ENCODE measurements around the gene DLL4. TPM values are rescaled to one million over a fixed set of nuclear protein-coding genes. Genes with fewer than 3 reads are reported as not detected.

The DLL4 gene
- total RNA-seq, 1 donor from 2014 or later = 6.5 TPM

DNA sequence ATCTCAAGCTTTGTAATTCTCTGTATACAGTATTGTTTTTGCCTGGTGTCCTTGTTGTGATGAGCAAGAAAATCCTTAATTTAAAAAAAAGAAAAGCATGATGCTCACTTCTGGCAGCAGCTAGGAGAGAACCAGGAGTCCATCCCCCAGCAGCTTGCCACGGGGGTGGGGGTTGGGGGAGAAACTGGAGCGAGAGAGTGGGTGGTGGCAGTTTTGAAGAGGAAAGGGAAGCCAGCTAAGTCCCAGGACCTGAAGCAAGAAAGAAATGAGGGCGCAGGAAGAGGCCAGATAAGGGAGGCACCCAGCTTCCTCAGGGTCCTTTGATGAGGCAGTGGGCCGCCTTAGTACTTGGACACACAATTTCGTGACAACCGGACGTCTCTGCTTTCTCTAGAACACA, 47.7 kb downstream of the DLL4 start:
- peaks cover 24% of the 10 kb centered on the region for H3K36me3 Mint-ChIP-seq (ENCODE audit: insufficient read depth)
- H3K4me1 Mint-ChIP-seq (ENCODE audit: low read depth) = peaks cover 1% of the 10 kb centered on the region
- DNase-seq (ENCODE audit: low spot score, unreplicated experiment) = no peak
- no peak overlapping the region for H3K27ac Mint-ChIP-seq
- H3K9me3 Mint-ChIP-seq (ENCODE audit: low read depth) = no peaks in the 10 kb centered on the region
- no peak overlapping the region for H3K4me3 Mint-ChIP-seq (ENCODE audit: low read depth)
- TF ChIP-seq CTCF (IDR thresholded peaks at IDR 0.05; ENCODE audit: unreplicated experiment) = no peak
- H3K27me3 Mint-ChIP-seq = no peaks in the 10 kb centered on the region

GRCh38 chr15:40978141-40978540, 49.0 kb downstream of the DLL4 start:
- Mint-ChIP-seq H3K27ac (no peak overlapping the region), H3K4me1 (ENCODE audit: low read depth) (peaks cover 1% of the 10 kb centered on the region), H3K4me3 (ENCODE audit: low read depth) (no peak overlapping the region), H3K9me3 (ENCODE audit: low read depth) (no peaks in the 10 kb centered on the region), H3K27me3 (no peaks in the 10 kb centered on the region), H3K36me3 (ENCODE audit: insufficient read depth) (peaks cover 31% of the 10 kb centered on the region)
- TF ChIP-seq CTCF (IDR thresholded peaks at IDR 0.05; ENCODE audit: unreplicated experiment) = no peak
- DNase-seq (ENCODE audit: low spot score, unreplicated experiment) = no peak

- no peak overlapping the region for H3K4me3 Mint-ChIP-seq (ENCODE audit: low read depth)
- peaks cover 1% of the 10 kb centered on the region for H3K4me1 Mint-ChIP-seq (ENCODE audit: low read depth)
- H3K27me3 Mint-ChIP-seq = no peaks in the 10 kb centered on the region
- DNase-seq (ENCODE audit: low spot score, unreplicated experiment) = no peak
- TF ChIP-seq CTCF (IDR thresholded peaks at IDR 0.05; ENCODE audit: unreplicated experiment) = no peak
- no peak overlapping the region for H3K27ac Mint-ChIP-seq
- H3K9me3 Mint-ChIP-seq (ENCODE audit: low read depth) = no peaks in the 10 kb centered on the region
- H3K36me3 Mint-ChIP-seq (ENCODE audit: insufficient read depth) = peaks cover 34% of the 10 kb centered on the region
Measured at GRCh38 chr15:40978562-40978961, 49.4 kb downstream of the DLL4 start.

DNA sequence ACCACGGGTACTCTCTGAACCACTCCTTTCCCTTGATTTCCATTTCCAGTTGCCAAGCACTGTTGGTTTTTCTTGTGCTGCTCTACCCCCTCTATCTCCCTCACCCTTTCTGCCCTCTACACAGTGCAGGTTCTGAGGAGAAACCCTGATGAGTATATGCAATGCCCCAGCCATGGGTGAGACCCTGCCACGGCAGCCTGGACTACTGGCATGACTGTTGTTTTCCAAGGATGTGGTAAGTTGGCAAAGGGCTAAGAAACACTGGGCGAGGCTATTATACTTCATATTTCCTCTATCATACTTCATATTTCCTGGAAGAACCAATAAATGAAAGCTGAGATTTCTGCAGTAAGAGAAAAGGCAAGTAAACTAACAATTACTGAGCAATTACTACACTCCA, 52.0 kb downstream of the DLL4 start:
- Mint-ChIP-seq H3K36me3 (ENCODE audit: insufficient read depth) (peaks cover 37% of the 10 kb centered on the region), H3K27ac (no peak overlapping the region), H3K4me1 (ENCODE audit: low read depth) (no peaks in the 10 kb centered on the region), H3K27me3 (no peaks in the 10 kb centered on the region), H3K4me3 (ENCODE audit: low read depth) (no peak overlapping the region), H3K9me3 (ENCODE audit: low read depth) (no peaks in the 10 kb centered on the region)
- no peak for DNase-seq (ENCODE audit: low spot score, unreplicated experiment)
- no peak for TF ChIP-seq CTCF (IDR thresholded peaks at IDR 0.05; ENCODE audit: unreplicated experiment)

DNA sequence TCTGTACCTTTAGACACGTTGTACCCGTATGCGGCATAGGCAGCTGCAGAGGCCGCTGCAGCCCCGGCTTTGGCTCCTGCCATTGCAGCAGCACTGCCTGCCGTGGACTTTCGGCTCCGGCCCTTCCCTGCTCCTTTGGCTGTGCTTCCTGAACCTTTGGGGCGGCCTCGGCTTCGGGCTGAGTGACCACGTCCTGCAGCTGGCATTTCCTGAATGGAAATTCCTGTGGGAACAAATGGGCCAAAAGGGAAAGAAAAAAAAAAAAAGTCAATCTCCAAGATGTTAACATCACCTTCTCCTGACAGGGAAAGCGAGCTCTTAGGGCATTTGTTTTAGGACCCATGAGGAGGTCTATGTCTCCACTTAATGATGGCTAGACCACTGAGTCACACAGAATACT, 53.7 kb downstream of the DLL4 start:
- H3K4me1 Mint-ChIP-seq (ENCODE audit: low read depth) = no peaks in the 10 kb centered on the region
- H3K27me3 Mint-ChIP-seq = no peaks in the 10 kb centered on the region
- DNase-seq (ENCODE audit: low spot score, unreplicated experiment) = no peak
- H3K9me3 Mint-ChIP-seq (ENCODE audit: low read depth) = no peaks in the 10 kb centered on the region
- no peak for TF ChIP-seq CTCF (IDR thresholded peaks at IDR 0.05; ENCODE audit: unreplicated experiment)
- H3K27ac Mint-ChIP-seq = no peak overlapping the region
- no peak overlapping the region for H3K4me3 Mint-ChIP-seq (ENCODE audit: low read depth)
- peaks cover 39% of the 10 kb centered on the region for H3K36me3 Mint-ChIP-seq (ENCODE audit: insufficient read depth)

Data from progenitor cell of endocrine pancreas (in vitro differentiated cells).